PC-9 (cell line): Measurements from ENCODE around the gene CDC7.

Source experiments
- CTCF ChIP-seq: fragments of 200-600 bp; sonication (generic); conservative IDR thresholded peaks from 2 replicates; pipeline ENCODE4 v1.6.1; 2017; ENCODE audit warnings: mixed run types, antibody characterized with exemption, mild to moderate bottlenecking, moderate library complexity
- EZH2 ChIP-seq: fragments of 200-600 bp; sonication (generic); IDR thresholded peaks from 2 replicates; pipeline ENCODE4 v1.8.0; 2017; ENCODE audit warnings: antibody characterized with exemption, low read depth

GRCh38 chr1:91572044-91572443 is 71.4 kb downstream of the CDC7 start:
- TF ChIP-seq CTCF (no peak), EZH2 (no peak)
